ENCODE data around the gene SEMA7A.

Gene SEMA7A

GRCh38 chr15:74428970-74429780, 4.6 kb downstream of the SEMA7A start:
- no peak for DNase-seq

- DNase-seq, result no peak
These were observed 5.3 kb downstream of the SEMA7A start for GRCh38 chr15:74428442-74428787.

- DNase-seq, result no peak
These were observed 5.9 kb downstream of the SEMA7A start for GRCh38 chr15:74427607-74428441.

- no peak for DNase-seq
These were observed 7.1 kb downstream of the SEMA7A start for GRCh38 chr15:74426404-74427281.

GRCh38 chr15:74425630-74426029, 8.1 kb downstream of the SEMA7A start:
- DNase-seq, result no peak

- no peak for DNase-seq
These were observed 8.7 kb downstream of the SEMA7A start for GRCh38 chr15:74424901-74425528.

GRCh38 chr15:74423431-74424257, 10.1 kb downstream of the SEMA7A start:
- no peak for DNase-seq

- no peak for DNase-seq
These were observed 10.9 kb downstream of the SEMA7A start for GRCh38 chr15:74422652-74423430.

GRCh38 chr15:74422265-74422651, 11.5 kb downstream of the SEMA7A start:
- no peak for DNase-seq

- no peak for DNase-seq
These were observed 12.2 kb downstream of the SEMA7A start for GRCh38 chr15:74421302-74422245.

- no peak for DNase-seq
These were observed 13.4 kb downstream of the SEMA7A start for GRCh38 chr15:74420193-74420905.

- DNase-seq, result no peak
These were observed 14.3 kb downstream of the SEMA7A start for GRCh38 chr15:74419432-74419831.

GRCh38 chr15:74418575-74419338, 15.0 kb downstream of the SEMA7A start:
- no peak for DNase-seq

- DNase-seq, result no peak
These were observed 16.1 kb downstream of the SEMA7A start for GRCh38 chr15:74417670-74418069.

- no peak for DNase-seq
These were observed 16.5 kb downstream of the SEMA7A start for GRCh38 chr15:74417225-74417624.

- DNase-seq, result no peak
These were observed 17.5 kb downstream of the SEMA7A start for GRCh38 chr15:74415966-74416916.

Data from T-helper 9 cell (primary cell).